Measurements from ENCODE around the gene ERN1. TPM values are rescaled to one million over a fixed set of nuclear protein-coding genes. Genes with fewer than 3 reads are reported as not detected.

Gene ERN1
- total and polyA plus RNA-seq, 2 of the 13 experiments (the other 11 are each of a cell fraction or from before 2014, with no cell fraction given), result 6.0 to 12.7 TPM

DNA sequence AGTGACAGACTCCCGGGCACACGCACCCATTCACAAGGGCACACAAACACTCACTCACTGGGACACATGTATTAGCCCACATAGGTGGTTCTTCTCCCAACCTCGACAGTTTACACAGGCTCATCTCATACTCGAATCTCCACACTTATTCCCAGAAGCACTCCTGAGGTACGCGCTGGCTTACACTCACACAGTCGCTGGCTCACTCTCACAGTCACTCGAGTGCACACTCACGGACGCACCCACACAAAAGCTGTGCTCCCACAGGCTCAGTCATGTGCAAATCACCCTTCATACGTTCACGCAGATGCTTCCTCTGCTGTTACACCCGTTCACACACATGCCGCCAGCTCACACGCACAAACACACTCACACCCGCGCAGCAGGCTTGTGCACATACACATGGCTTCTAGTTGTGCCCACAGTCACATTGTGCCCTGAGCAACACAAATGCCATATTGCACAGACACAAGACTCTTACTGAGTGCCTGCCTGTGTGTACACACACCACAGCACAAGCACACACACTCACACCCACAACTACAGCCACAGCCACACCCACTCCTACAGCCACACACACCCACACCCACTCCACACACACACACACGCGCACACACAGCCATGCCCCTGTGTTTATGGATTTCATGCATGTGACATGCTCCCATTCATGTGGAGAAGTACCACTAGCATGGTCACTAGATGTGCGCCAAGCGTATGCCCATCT, 140.2 kb downstream of the ERN1 start (continued):
- TF ChIP-seq, protein P1, sequence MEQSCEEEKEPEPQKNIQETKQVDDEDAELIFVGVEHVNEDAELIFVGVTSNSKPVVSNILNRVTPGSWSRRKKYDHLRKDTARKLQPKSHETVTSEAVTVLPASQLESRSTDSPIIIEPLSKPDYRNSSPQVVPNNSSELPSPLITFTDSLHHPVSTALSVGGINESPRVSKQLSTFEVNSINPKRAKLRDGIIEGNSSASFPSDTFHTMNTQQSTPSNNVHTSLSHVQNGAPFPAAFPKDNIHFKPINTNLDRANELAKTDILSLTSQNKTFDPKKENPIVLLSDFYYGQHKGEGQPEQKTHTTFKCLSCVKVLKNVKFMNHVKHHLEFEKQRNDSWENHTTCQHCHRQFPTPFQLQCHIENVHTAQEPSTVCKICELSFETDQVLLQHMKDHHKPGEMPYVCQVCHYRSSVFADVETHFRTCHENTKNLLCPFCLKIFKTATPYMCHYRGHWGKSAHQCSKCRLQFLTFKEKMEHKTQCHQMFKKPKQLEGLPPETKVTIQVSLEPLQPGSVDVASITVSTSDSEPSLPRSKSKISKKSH (CRISPR knock-in tag; IDR thresholded peaks at IDR 0.05; ENCODE audit: borderline replicate concordance), result no peak
- no peak for TF ChIP-seq ZNF143 (CRISPR knock-in tag; IDR thresholded peaks at IDR 0.05)
- no peak for TF ChIP-seq ATM (IDR thresholded peaks at IDR 0.05; ENCODE audit: borderline replicate concordance)
- no peak for TF ChIP-seq RBAK (CRISPR knock-in tag; IDR thresholded peaks at IDR 0.05)
- no peak for TF ChIP-seq ZMAT3 (CRISPR knock-in tag; conservative IDR thresholded peaks at IDR 0.05)
- TF ChIP-seq ZNF562 (CRISPR knock-in tag; IDR thresholded peaks at IDR 0.05; ENCODE audit: borderline replicate concordance), result no peak
- TF ChIP-seq, protein P2, sequence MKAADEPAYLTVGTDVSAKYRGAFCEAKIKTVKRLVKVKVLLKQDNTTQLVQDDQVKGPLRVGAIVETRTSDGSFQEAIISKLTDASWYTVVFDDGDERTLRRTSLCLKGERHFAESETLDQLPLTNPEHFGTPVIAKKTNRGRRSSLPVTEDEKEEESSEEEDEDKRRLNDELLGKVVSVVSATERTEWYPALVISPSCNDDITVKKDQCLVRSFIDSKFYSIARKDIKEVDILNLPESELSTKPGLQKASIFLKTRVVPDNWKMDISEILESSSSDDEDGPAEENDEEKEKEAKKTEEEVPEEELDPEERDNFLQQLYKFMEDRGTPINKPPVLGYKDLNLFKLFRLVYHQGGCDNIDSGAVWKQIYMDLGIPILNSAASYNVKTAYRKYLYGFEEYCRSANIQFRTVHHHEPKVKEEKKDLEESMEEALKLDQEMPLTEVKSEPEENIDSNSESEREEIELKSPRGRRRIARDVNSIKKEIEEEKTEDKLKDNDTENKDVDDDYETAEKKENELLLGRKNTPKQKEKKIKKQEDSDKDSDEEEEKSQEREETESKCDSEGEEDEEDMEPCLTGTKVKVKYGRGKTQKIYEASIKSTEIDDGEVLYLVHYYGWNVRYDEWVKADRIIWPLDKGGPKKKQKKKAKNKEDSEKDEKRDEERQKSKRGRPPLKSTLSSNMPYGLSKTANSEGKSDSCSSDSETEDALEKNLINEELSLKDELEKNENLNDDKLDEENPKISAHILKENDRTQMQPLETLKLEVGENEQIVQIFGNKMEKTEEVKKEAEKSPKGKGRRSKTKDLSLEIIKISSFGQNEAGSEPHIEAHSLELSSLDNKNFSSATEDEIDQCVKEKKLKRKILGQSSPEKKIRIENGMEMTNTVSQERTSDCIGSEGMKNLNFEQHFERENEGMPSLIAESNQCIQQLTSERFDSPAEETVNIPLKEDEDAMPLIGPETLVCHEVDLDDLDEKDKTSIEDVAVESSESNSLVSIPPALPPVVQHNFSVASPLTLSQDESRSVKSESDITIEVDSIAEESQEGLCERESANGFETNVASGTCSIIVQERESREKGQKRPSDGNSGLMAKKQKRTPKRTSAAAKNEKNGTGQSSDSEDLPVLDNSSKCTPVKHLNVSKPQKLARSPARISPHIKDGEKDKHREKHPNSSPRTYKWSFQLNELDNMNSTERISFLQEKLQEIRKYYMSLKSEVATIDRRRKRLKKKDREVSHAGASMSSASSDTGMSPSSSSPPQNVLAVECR (CRISPR knock-in tag; IDR thresholded peaks at IDR 0.05; ENCODE audit: borderline replicate concordance), result peak; percentile 39; the same call in 1 of the 2 replicates
- TF ChIP-seq, protein P3, sequence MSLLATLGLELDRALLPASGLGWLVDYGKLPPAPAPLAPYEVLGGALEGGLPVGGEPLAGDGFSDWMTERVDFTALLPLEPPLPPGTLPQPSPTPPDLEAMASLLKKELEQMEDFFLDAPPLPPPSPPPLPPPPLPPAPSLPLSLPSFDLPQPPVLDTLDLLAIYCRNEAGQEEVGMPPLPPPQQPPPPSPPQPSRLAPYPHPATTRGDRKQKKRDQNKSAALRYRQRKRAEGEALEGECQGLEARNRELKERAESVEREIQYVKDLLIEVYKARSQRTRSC (CRISPR knock-in tag; IDR thresholded peaks at IDR 0.05; ENCODE audit: low read depth), result no peak
- TF ChIP-seq, protein P4, sequence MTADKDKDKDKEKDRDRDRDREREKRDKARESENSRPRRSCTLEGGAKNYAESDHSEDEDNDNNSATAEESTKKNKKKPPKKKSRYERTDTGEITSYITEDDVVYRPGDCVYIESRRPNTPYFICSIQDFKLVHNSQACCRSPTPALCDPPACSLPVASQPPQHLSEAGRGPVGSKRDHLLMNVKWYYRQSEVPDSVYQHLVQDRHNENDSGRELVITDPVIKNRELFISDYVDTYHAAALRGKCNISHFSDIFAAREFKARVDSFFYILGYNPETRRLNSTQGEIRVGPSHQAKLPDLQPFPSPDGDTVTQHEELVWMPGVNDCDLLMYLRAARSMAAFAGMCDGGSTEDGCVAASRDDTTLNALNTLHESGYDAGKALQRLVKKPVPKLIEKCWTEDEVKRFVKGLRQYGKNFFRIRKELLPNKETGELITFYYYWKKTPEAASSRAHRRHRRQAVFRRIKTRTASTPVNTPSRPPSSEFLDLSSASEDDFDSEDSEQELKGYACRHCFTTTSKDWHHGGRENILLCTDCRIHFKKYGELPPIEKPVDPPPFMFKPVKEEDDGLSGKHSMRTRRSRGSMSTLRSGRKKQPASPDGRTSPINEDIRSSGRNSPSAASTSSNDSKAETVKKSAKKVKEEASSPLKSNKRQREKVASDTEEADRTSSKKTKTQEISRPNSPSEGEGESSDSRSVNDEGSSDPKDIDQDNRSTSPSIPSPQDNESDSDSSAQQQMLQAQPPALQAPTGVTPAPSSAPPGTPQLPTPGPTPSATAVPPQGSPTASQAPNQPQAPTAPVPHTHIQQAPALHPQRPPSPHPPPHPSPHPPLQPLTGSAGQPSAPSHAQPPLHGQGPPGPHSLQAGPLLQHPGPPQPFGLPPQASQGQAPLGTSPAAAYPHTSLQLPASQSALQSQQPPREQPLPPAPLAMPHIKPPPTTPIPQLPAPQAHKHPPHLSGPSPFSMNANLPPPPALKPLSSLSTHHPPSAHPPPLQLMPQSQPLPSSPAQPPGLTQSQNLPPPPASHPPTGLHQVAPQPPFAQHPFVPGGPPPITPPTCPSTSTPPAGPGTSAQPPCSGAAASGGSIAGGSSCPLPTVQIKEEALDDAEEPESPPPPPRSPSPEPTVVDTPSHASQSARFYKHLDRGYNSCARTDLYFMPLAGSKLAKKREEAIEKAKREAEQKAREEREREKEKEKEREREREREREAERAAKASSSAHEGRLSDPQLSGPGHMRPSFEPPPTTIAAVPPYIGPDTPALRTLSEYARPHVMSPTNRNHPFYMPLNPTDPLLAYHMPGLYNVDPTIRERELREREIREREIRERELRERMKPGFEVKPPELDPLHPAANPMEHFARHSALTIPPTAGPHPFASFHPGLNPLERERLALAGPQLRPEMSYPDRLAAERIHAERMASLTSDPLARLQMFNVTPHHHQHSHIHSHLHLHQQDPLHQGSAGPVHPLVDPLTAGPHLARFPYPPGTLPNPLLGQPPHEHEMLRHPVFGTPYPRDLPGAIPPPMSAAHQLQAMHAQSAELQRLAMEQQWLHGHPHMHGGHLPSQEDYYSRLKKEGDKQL (CRISPR knock-in tag; IDR thresholded peaks at IDR 0.05; ENCODE audit: low read depth), result no peak
- no peak for TF ChIP-seq MEIS2 (CRISPR knock-in tag; IDR thresholded peaks at IDR 0.05)
- TF ChIP-seq, protein P5, sequence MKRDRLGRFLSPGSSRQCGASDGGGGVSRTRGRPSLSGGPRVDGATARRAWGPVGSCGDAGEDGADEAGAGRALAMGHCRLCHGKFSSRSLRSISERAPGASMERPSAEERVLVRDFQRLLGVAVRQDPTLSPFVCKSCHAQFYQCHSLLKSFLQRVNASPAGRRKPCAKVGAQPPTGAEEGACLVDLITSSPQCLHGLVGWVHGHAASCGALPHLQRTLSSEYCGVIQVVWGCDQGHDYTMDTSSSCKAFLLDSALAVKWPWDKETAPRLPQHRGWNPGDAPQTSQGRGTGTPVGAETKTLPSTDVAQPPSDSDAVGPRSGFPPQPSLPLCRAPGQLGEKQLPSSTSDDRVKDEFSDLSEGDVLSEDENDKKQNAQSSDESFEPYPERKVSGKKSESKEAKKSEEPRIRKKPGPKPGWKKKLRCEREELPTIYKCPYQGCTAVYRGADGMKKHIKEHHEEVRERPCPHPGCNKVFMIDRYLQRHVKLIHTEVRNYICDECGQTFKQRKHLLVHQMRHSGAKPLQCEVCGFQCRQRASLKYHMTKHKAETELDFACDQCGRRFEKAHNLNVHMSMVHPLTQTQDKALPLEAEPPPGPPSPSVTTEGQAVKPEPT (CRISPR knock-in tag; IDR thresholded peaks at IDR 0.05; ENCODE audit: low read depth), result no peak
- no peak for TF ChIP-seq ZNF530 (CRISPR knock-in tag; IDR thresholded peaks at IDR 0.05; ENCODE audit: low read depth)
- no peak for TF ChIP-seq ADNP (CRISPR knock-in tag; IDR thresholded peaks at IDR 0.05)
- TF ChIP-seq ARNTL (CRISPR knock-in tag; IDR thresholded peaks at IDR 0.05), result no peak
- peak; percentile 68; the same call in 1 of the 2 replicates for TF ChIP-seq MTF2 (CRISPR knock-in tag; IDR thresholded peaks at IDR 0.05; ENCODE audit: borderline replicate concordance)

Data from HepG2 (cell line).